C4-2B (cell line): ENCODE measurements around the gene SLC16A3.

Experiments used
- H3K27ac ChIP-seq: fragments of 450-650 bp; 2 replicates; pipeline ENCODE4 v1.5.1; 2017
- CTCF ChIP-seq: fragments of 450-650 bp; conservative IDR thresholded peaks from 2 replicates; pipeline ENCODE4 v1.5.1; 2017; ENCODE audit warnings: mild to moderate bottlenecking
- ZFX ChIP-seq: fragments of 450-650 bp; IDR thresholded peaks from 2 replicates; pipeline ENCODE4 v1.6.1; 2017

SLC16A3 gene

GRCh38 chr17:82287868-82288801 is 59.3 kb downstream of the SLC16A3 start:
- TF ChIP-seq ZFX (peak; percentile 8; the same call in 1 of the 2 replicates), CTCF (no peak)
- H3K27ac ChIP-seq = peak overlapping the region; percentile 81
